ENCODE measurements around the gene PRDM16.

DNA sequence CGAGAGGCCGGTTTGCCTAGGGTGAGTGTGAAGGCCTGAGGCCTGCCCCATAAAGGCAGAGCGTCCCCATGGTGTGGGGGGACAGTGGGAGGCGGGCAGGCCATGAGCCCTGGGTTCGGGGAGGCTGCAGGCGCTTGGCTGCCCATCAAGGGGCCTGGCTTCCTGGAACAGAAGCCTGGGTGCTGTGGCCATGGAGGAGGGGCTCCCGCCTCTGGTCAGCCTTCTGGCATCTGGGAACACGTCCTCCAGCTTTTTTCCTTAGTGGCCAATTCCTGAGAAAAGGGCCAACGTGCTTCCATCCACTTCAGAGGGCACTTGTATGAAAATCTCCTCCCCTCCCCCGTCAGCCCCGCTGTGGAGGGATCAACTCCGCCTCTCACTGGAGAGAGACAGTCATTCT, 58.7 kb downstream of the PRDM16 start:
- TF ChIP-seq NR3C1 (CRISPR knock-in tag; conservative IDR thresholded peaks at IDR 0.05; ENCODE audit: low read depth) (no peak), CTCF (IDR thresholded peaks at IDR 0.05) (no peak), RELA (CRISPR knock-in tag; IDR thresholded peaks at IDR 0.05; ENCODE audit: borderline replicate concordance) (no peak), CBFB (CRISPR knock-in tag; IDR thresholded peaks at IDR 0.05; ENCODE audit: low read depth) (no peak), TEAD1 (CRISPR knock-in tag; IDR thresholded peaks at IDR 0.05) (no peak), NR2C2 (CRISPR knock-in tag; IDR thresholded peaks at IDR 0.05) (no peak), MAX (CRISPR knock-in tag; IDR thresholded peaks at IDR 0.05) (no peak), MYBL2 (CRISPR knock-in tag; IDR thresholded peaks at IDR 0.05) (no peak)
- TF ChIP-seq, protein P1, sequence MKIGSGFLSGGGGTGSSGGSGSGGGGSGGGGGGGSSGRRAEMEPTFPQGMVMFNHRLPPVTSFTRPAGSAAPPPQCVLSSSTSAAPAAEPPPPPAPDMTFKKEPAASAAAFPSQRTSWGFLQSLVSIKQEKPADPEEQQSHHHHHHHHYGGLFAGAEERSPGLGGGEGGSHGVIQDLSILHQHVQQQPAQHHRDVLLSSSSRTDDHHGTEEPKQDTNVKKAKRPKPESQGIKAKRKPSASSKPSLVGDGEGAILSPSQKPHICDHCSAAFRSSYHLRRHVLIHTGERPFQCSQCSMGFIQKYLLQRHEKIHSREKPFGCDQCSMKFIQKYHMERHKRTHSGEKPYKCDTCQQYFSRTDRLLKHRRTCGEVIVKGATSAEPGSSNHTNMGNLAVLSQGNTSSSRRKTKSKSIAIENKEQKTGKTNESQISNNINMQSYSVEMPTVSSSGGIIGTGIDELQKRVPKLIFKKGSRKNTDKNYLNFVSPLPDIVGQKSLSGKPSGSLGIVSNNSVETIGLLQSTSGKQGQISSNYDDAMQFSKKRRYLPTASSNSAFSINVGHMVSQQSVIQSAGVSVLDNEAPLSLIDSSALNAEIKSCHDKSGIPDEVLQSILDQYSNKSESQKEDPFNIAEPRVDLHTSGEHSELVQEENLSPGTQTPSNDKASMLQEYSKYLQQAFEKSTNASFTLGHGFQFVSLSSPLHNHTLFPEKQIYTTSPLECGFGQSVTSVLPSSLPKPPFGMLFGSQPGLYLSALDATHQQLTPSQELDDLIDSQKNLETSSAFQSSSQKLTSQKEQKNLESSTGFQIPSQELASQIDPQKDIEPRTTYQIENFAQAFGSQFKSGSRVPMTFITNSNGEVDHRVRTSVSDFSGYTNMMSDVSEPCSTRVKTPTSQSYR (CRISPR knock-in tag; IDR thresholded peaks at IDR 0.05): no peak
